H9 (cell line): ENCODE measurements around the gene KCTD1. TPM values are rescaled to one million over a fixed set of nuclear protein-coding genes. Genes with fewer than 3 reads are reported as not detected.

Source experiments
- DNase-seq: peaks from one replicate; pipeline ENCODE4 v3.0.0-alpha.2; 2017
- H2AFZ ChIP-seq: one replicate; pipeline ENCODE4 v1.6.1; 2013; ENCODE audit warnings: mild to moderate bottlenecking, low read length, control low read depth, moderate library complexity
- H2AK5ac ChIP-seq: 2 replicates; pipeline ENCODE4 v1.6.1; 2013; ENCODE audit warnings: low read length, control low read depth, mixed read lengths; ENCODE audit not compliant: insufficient read length
- H2BK120ac ChIP-seq: one replicate; pipeline ENCODE4 v1.6.1; 2013; ENCODE audit warnings: low read depth, mild to moderate bottlenecking, low read length, control low read depth, inconsistent platforms; ENCODE audit not compliant: poor library complexity, severe bottlenecking
- H2BK12ac ChIP-seq: 2 replicates; pipeline ENCODE4 v1.6.1; 2013; ENCODE audit warnings: low read length, control low read depth, mixed read lengths, low read depth; ENCODE audit not compliant: insufficient read length
- H2BK15ac ChIP-seq: 2 replicates; pipeline ENCODE4 v1.6.1; 2013; ENCODE audit warnings: low read depth, low read length, control low read depth
- H2BK20ac ChIP-seq: one replicate; pipeline ENCODE4 v1.6.1; 2013; ENCODE audit warnings: low read depth, mild to moderate bottlenecking, low read length, control low read depth, inconsistent platforms; ENCODE audit not compliant: poor library complexity, severe bottlenecking
- H2BK5ac ChIP-seq: 2 replicates; pipeline ENCODE4 v1.6.1; 2013; ENCODE audit warnings: low read length, control low read depth, mixed read lengths; ENCODE audit not compliant: insufficient read length
- H3K14ac ChIP-seq: 2 replicates; pipeline ENCODE4 v1.6.1; 2013; ENCODE audit warnings: low read length, control low read depth; ENCODE audit not compliant: insufficient read depth
- H3K18ac ChIP-seq: 2 replicates; pipeline ENCODE4 v1.6.1; 2013; ENCODE audit warnings: low read depth, mild to moderate bottlenecking, mixed read lengths, low read length, control low read depth; ENCODE audit not compliant: insufficient read length
- H3K23ac ChIP-seq: 2 replicates; pipeline ENCODE4 v1.6.1; 2013; ENCODE audit warnings: low read length, control low read depth, mixed read lengths, low read depth; ENCODE audit not compliant: insufficient read length
- H3K23me2 ChIP-seq: 2 replicates; pipeline ENCODE4 v1.6.1; 2013; ENCODE audit warnings: low read depth, mild to moderate bottlenecking, mixed read lengths, low read length, control low read depth; ENCODE audit not compliant: insufficient read length, poor library complexity, severe bottlenecking
- H3K27ac ChIP-seq: 2 replicates; pipeline ENCODE4 v1.5.1; 2013; ENCODE audit warnings: low read length, control low read depth, mixed read lengths, low read depth; ENCODE audit not compliant: insufficient read length
- H3K27me3 ChIP-seq: 2 replicates; pipeline ENCODE4 v1.6.1; 2013; ENCODE audit warnings: low read length, control low read depth, inconsistent platforms; ENCODE audit not compliant: insufficient read depth
- H3K4ac ChIP-seq: 2 replicates; pipeline ENCODE4 v1.6.1; 2013; ENCODE audit warnings: low read depth, mild to moderate bottlenecking, control low read depth, inconsistent platforms, low read length, moderate library complexity
- H3K4me1 ChIP-seq: 2 replicates; pipeline ENCODE4 v1.6.1; 2013; ENCODE audit warnings: low read length, control low read depth, inconsistent platforms; ENCODE audit not compliant: insufficient read depth
- H3K4me2 ChIP-seq: 2 replicates; pipeline ENCODE4 v1.6.1; 2013; ENCODE audit warnings: low read length, control low read depth, mixed read lengths; ENCODE audit not compliant: insufficient read length, insufficient read depth
- H3K56ac ChIP-seq: 2 replicates; pipeline ENCODE4 v1.6.1; 2013; ENCODE audit warnings: low read depth, mild to moderate bottlenecking, mixed read lengths, low read length, control low read depth; ENCODE audit not compliant: insufficient read length
- H3K79me1 ChIP-seq: 2 replicates; pipeline ENCODE4 v1.6.1; 2013; ENCODE audit warnings: low read depth, mild to moderate bottlenecking, moderate library complexity, low read length, control low read depth, inconsistent platforms; ENCODE audit not compliant: insufficient read depth, poor library complexity, severe bottlenecking
- H3K79me2 ChIP-seq: 2 replicates; pipeline ENCODE4 v1.6.1; 2013; ENCODE audit warnings: low read length, control low read depth, inconsistent platforms; ENCODE audit not compliant: insufficient read depth
- H3K9ac ChIP-seq: 2 replicates; pipeline ENCODE4 v1.6.1; 2013; ENCODE audit warnings: low read length, control low read depth, mixed read lengths; ENCODE audit not compliant: insufficient read length; ENCODE audit errors: extremely low read depth
- H3K9me3 ChIP-seq: one replicate; pipeline ENCODE4 v1.6.1; 2013; ENCODE audit warnings: low read depth, low read length, inconsistent platforms; ENCODE audit not compliant: control insufficient read depth
- H3T11ph ChIP-seq: one replicate; pipeline ENCODE4 v1.6.1; 2013; ENCODE audit warnings: mild to moderate bottlenecking, low read length, control low read depth, inconsistent platforms
- H4K20me1 ChIP-seq: one replicate; pipeline ENCODE4 v1.6.1; 2013; ENCODE audit not compliant: control insufficient read depth, insufficient read length, insufficient read depth
- H4K5ac ChIP-seq: 2 replicates; pipeline ENCODE4 v1.6.1; 2013; ENCODE audit warnings: low read depth, mild to moderate bottlenecking, mixed read lengths, low read length, control low read depth; ENCODE audit not compliant: insufficient read length
- H4K8ac ChIP-seq: replicated peaks from 2 replicates; pipeline ENCODE4 v1.6.1; 2013; ENCODE audit warnings: low read length, control low read depth, mixed read lengths, low read depth; ENCODE audit not compliant: insufficient read length
- H4K91ac ChIP-seq: 2 replicates; pipeline ENCODE4 v1.6.1; 2013; ENCODE audit warnings: low read depth, mild to moderate bottlenecking, moderate library complexity, mixed read lengths, low read length, control low read depth; ENCODE audit not compliant: insufficient read length
- H3K27ac Mint-ChIP-seq, 3 experiments: 2 replicates in 2 of 3; 3 replicates in 1 of 3; pipeline ENCODE4 v1.8.0; 2020 to 2021; ENCODE audit warnings: mixed read lengths in 3 of 3, mild to moderate bottlenecking in 1 of 3, moderate library complexity in 1 of 3
- H3K27me3 Mint-ChIP-seq: 2 replicates; pipeline ENCODE4 v1.8.0; 2021; ENCODE audit warnings: low read depth, mild to moderate bottlenecking, moderate library complexity, mixed read lengths
- H3K36me3 Mint-ChIP-seq, 3 experiments: 2 replicates in 2 of 3; 3 replicates in 1 of 3; pipeline ENCODE4 v1.8.0; 2020 to 2021; ENCODE audit warnings: low read depth in 3 of 3, mixed read lengths in 3 of 3; ENCODE audit not compliant: insufficient read depth in 1 of 3
- H3K4me1 Mint-ChIP-seq, 2 experiments: 2 replicates each; pipeline ENCODE4 v1.8.0; 2020; ENCODE audit warnings: mixed read lengths in 2 of 2
- H3K4me3 Mint-ChIP-seq, 2 experiments: 2 replicates in 1 of 2; 3 replicates in 1 of 2; pipeline ENCODE4 v1.8.0; 2020 to 2021; ENCODE audit warnings: mild to moderate bottlenecking in 2 of 2, mixed read lengths in 2 of 2, moderate library complexity in 1 of 2
- H3K9me3 Mint-ChIP-seq, 2 experiments: 2 replicates in 1 of 2; 3 replicates in 1 of 2; pipeline ENCODE4 v1.8.0; 2020; ENCODE audit warnings: mild to moderate bottlenecking in 2 of 2, mixed read lengths in 2 of 2, moderate library complexity in 1 of 2
- WGBS: extraction: QIAGEN DNeasy Blood & Tissue Kit; methylation state at CpG from one replicate; pipeline ENCODE4 v1.1.7; 2013; ENCODE audit warnings: missing lambda C conversion rate, low lambda C conversion rate, mixed read lengths; ENCODE audit not compliant: insufficient read length; ENCODE audit errors: extremely low coverage; 5-methylcytosine and 5-hydroxymethylcytosine counted together
- total RNA-seq: library from RNA; stranded (reverse); gene quantifications from 2 replicates; pipeline ENCODE4 v1.2.1, GENCODE V29; 2021
- TF ChIP-seq, protein P1 (sequence below): fragments of 200-600 bp; sonication (generic); conservative IDR thresholded peaks from 3 replicates; pipeline ENCODE4 v1.8.0; 2021; ENCODE audit warnings: antibody characterized with exemption, mild to moderate bottlenecking

Gene KCTD1
- total RNA-seq, 1 experiment from 2014 or later, result 10.8 TPM

DNA sequence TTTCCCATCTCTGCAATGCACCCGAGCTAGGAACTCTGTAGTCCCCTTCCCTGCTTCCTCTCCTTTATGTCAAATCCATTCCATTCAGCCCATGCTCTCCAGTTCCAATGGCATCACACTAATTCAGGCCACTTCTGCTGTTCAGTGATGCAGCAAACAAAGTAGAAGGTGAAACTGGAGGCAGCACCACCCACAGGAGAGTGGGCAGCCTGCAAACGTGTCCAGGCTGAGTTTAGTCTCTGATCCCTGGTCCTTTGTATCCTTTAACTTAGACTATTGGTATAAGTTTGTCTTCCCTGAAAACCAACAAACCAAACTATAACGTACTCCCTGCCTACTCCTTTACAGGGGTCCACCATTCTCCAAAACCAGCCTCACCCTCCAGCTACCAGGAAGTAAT lies 14.7 kb upstream of the KCTD1 start:
- Mint-ChIP-seq H3K36me3 (peaks cover 0 to 5% (median 1%) of the 10 kb centered on the region in 3 experiments; a peak in 2 of 7 replicates), H3K4me1 (peaks cover 28 to 39% of the 10 kb centered on the region in 2 experiments), H3K4me3 (no peak overlapping the region), H3K9me3 (peaks cover 4% of the 10 kb centered on the region in 2 experiments), H3K27ac (no peak overlapping the region), H3K27me3 (peaks cover 32% of the 10 kb centered on the region)
- Histone ChIP-seq H3K4me2 (no peak overlapping the region), H2AFZ (no peak overlapping the region), H3K79me2 (no peaks in the 10 kb centered on the region), H2BK15ac (no peak overlapping the region), H2AK5ac (no peak overlapping the region), H4K8ac (no peak overlapping the region), H3K14ac (no peak overlapping the region), H3K56ac (no peak overlapping the region), H3K27me3 (no peaks in the 10 kb centered on the region; the same call in none of the 2 replicates), H2BK20ac (no peak overlapping the region), H3K9me3 (no peaks in the 10 kb centered on the region), H4K20me1 (no peaks in the 10 kb centered on the region), H3K9ac (no peak overlapping the region), H2BK120ac (no peak overlapping the region), H2BK5ac (no peak overlapping the region), H4K5ac (no peak overlapping the region), H3K4me1 (no peaks in the 10 kb centered on the region; the same call in 1 of the 2 replicates), H3T11ph (no peak overlapping the region), H3K4ac (no peak overlapping the region), H3K18ac (no peak overlapping the region), H3K23me2 (no peaks in the 10 kb centered on the region), H2BK12ac (no peak overlapping the region), H4K91ac (no peak overlapping the region), H3K23ac (no peak overlapping the region), H3K79me1 (no peaks in the 10 kb centered on the region), H3K27ac (no peak overlapping the region)
- WGBS, result no CpG with 5 or more reads among the region's 3 CpGs
- no peak for DNase-seq
- TF ChIP-seq, protein P1, sequence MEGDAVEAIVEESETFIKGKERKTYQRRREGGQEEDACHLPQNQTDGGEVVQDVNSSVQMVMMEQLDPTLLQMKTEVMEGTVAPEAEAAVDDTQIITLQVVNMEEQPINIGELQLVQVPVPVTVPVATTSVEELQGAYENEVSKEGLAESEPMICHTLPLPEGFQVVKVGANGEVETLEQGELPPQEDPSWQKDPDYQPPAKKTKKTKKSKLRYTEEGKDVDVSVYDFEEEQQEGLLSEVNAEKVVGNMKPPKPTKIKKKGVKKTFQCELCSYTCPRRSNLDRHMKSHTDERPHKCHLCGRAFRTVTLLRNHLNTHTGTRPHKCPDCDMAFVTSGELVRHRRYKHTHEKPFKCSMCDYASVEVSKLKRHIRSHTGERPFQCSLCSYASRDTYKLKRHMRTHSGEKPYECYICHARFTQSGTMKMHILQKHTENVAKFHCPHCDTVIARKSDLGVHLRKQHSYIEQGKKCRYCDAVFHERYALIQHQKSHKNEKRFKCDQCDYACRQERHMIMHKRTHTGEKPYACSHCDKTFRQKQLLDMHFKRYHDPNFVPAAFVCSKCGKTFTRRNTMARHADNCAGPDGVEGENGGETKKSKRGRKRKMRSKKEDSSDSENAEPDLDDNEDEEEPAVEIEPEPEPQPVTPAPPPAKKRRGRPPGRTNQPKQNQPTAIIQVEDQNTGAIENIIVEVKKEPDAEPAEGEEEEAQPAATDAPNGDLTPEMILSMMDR, result no peak
